ENCODE measurements around the gene TMEM243. TPM values are rescaled to one million over a fixed set of nuclear protein-coding genes. Genes with fewer than 3 reads are reported as not detected.

Gene TMEM243
- total and polyA plus RNA-seq, 2 experiments from 2014 or later, result 44.5 to 82.5 TPM

GRCh38 chr7:87152112-87152896 is 67.2 kb downstream of the TMEM243 start, which contains the start of gene DMTF1:
Gene DMTF1, plus strand, starts transcription at chr7:87152453. Its CDS starts 12,489 bp downstream, at chr7:87164942.
- peaks cover 28% of the 10 kb centered on the region for H4K20me1 ChIP-seq (replicated peaks; ENCODE audit: insufficient read depth)
- H3K27me3 Mint-ChIP-seq (ENCODE audit: insufficient read depth, low read depth, poor library complexity), result peaks cover 11% of the 10 kb centered on the region
- H3K4me1 Mint-ChIP-seq, result peaks cover 25% of the 10 kb centered on the region
- H3K36me3 ChIP-seq (ENCODE audit: insufficient read depth), result no peaks in the 10 kb centered on the region
- H3K4me2 ChIP-seq, result peak within 1 kb of the TSS; percentile 88
- 0 out of 3 replicates have a peak, but pooled peaks cover 3% of the 10 kb centered on the region for H3K9me3 Mint-ChIP-seq
- DNase-seq (ENCODE audit: low spot score), result peak; percentile 97
- H3F3A ChIP-seq (replicated peaks; ENCODE audit: low read depth), result no peaks in the 10 kb centered on the region
- H3K9me2 ChIP-seq (ENCODE audit: insufficient read depth), result no peaks in the 10 kb centered on the region
- H3K4me1 ChIP-seq (ENCODE audit: insufficient read depth), result 0 out of 2 replicates have a peak, but pooled peaks cover 8% of the 10 kb centered on the region
- peaks cover 49% of the 10 kb centered on the region for H3K79me2 ChIP-seq (replicated peaks; ENCODE audit: insufficient read depth)
- peak; percentile 89 for ATAC-seq
- TF ChIP-seq EZH2phosphoT487 (IDR thresholded peaks at IDR 0.05; ENCODE audit: unreplicated experiment), result no peak
- TF ChIP-seq STAT1 (IDR thresholded peaks at IDR 0.05; ENCODE audit: unreplicated experiment), result no peak
- TF ChIP-seq ETS1 (IDR thresholded peaks at IDR 0.05), result peak; percentile 41; the same call in 1 of the 2 replicates
- no peak for TF ChIP-seq ZNF462 (CRISPR knock-in tag; IDR thresholded peaks at IDR 0.05)
- TF ChIP-seq CREB1 (CRISPR knock-in tag; IDR thresholded peaks at IDR 0.05; ENCODE audit: low read depth), result peak; percentile 93
- TF ChIP-seq POLR2AphosphoS5 (IDR thresholded peaks at IDR 0.05; ENCODE audit: low read depth), result peak; percentile 97
- peak within 1 kb of the TSS; percentile 100 for H3K27ac Mint-ChIP-seq
- H3K4me3 Mint-ChIP-seq, result peak within 1 kb of the TSS; percentile 94
- peak within 1 kb of the TSS; percentile 70; the same call in 1 of the 2 replicates for H2AFZ ChIP-seq
- peak within 1 kb of the TSS; percentile 84 for H3K4me3 ChIP-seq
- no peaks in the 10 kb centered on the region for H3K27me3 ChIP-seq (ENCODE audit: insufficient read depth)
- peaks cover 21% of the 10 kb centered on the region for H3K36me3 Mint-ChIP-seq (ENCODE audit: low read depth)
- H3K27ac ChIP-seq (ENCODE audit: low read depth), result peak within 1 kb of the TSS; percentile 99

Measured in GM23338 (cell line).